ENCODE results near the gene ASH1L. TPM values are rescaled to one million over a fixed set of nuclear protein-coding genes. Genes with fewer than 3 reads are reported as not detected.
"Not testable (repeated sequence)": the region's sequence is repeated elsewhere in the genome, so short reads cannot be mapped to it uniquely, and the experiment has no call there.

ASH1L gene
- total RNA-seq, 1 donor from 2014 or later, result 59.7 TPM

GRCh38 chr1:155561779-155562580, 623 bp downstream of the ASH1L start:
- peak; percentile 42 for DNase-seq

- DNase-seq, result no peak
Measured at GRCh38 chr1:155555915-155556314, 6.7 kb downstream of the ASH1L start.

- DNase-seq, result no peak
Measured at GRCh38 chr1:155553349-155553748, 9.3 kb downstream of the ASH1L start.

- DNase-seq, result no peak
Measured at GRCh38 chr1:155548706-155549105, 13.9 kb downstream of the ASH1L start.

GRCh38 chr1:155540000-155540874, 22.4 kb downstream of the ASH1L start:
- DNase-seq, result no peak

DNA sequence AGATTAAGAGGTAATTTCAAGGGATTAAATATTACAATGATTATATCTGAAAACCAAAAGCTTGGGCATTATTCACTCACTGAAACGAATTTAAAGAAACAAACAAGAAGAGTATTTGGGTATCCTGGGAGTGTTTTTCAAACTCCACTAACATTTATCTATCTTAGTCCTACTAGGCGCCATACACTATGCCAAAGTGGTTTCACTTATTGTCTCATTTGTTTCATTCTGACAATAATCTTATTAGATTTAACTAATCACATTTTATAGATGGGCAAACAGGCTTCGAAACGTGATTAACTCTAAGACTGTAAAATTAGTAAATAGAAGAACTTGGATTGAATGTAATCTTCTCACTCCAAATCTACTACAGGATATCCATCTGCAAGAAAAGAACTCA, 25.4 kb downstream of the ASH1L start:
- no peak for DNase-seq

DNA sequence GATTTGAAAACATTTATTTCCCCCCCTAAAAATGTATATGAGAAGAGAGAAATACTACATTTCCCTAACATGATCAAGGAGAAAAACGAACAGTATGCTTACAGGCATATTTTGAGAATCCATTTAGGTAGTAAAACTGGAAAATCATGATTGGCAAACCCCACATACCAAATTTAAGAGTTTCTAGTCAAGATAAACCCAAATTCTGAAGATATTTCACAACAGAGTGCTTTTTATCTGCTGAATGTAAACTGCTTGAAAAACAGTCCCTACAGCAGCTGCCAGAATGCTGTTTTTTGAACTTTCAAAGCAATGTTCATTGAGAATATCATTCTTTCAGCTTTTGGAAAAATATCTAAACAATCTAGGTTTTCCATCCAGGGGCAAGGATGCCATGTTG, 31.0 kb downstream of the ASH1L start:
- DNase-seq, result no peak

DNA sequence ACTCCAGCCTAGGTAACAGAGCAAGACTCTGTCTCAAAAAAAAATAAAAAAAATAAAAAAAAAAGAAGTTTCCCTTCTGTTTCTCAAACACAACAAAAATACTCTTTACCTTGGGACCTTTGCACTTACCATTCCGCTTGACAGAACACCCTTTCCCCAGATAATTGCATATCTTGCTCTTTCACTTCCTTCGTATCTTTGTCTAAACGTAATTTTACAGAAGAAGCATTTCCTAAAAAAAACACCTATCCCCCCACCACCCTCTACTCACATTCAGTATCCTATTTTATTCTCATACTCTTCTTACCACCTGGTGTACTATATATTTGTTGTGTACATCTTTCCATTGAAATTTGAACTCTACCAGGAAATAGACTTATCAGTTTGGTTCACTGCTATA, 32.7 kb downstream of the ASH1L start:
- DNase-seq, result no peak

DNA sequence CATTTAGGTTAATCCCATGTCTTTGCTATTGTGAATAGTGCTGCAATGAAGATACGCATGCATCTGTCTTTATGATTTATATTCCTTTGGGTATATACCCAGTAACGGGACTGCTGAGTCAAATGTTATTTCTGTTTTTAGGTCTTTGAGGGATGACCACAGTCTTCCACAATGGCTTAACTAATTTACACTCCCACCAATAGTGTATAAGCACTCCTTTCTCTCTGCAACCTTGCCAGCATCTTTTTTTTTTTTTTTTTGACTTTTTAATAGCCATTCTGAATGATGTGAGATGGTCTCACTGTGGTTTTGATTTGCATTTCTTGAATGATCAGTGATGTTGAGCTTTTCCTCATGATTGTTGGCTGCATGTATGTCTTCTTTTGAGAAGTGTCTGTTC, 33.5 kb downstream of the ASH1L start:
- DNase-seq, result no peak

DNA sequence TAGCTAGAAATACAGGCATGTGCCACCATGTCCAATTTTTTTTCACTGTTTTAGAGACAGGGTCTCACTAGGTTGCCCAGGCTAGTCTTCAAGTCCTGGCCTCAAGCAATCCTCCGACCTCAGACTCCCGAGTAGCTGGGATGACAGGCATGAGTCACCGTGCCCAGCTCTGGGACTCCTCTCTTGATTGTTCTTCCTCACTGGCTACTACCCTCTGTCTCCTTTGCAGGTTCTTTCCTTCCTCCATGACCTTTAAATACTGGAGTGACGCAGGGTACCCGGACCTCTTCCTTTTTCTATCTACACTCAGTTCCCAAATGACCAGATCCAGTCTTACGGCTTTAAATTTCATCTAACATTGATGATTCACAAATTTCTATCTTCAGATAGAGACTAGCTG, 34.9 kb downstream of the ASH1L start:
- DNase-seq, result no peak

- no peak for DNase-seq
Measured at GRCh38 chr1:155526356-155526755, 36.2 kb downstream of the ASH1L start.

GRCh38 chr1:155522069-155522468, 40.5 kb downstream of the ASH1L start:
- no peak for DNase-seq

GRCh38 chr1:155518484-155518883, 44.1 kb downstream of the ASH1L start:
- DNase-seq, result no peak

DNA sequence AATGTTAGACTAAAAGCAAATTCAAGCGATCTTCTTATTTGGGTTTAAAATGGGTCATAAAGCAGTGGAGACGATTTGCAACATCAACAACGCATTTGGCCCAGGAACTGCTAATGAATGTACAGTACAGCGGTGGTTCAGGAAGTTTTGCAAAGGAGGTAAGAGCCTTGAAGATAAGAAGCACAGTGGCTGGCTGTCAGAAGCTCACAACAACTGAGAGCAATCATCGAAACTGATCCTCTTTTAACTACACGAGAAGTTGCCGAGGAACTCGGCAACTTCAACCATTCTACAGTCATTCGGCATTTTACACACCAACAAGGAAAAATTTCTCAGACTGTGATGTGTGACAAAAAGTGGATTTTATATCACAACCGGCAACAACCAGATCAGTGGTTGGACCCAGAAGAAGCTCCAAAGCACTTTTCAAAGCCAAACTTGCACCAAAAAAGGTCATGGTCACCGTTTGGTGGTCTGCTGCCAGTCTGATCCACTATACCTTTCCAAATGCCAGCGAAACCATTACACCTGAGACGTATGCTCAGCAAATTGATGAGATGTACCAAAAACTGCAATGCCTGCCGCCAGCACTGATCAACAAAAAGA, 47.9 kb downstream of the ASH1L start:
- DNase-seq, result no peak

DNA sequence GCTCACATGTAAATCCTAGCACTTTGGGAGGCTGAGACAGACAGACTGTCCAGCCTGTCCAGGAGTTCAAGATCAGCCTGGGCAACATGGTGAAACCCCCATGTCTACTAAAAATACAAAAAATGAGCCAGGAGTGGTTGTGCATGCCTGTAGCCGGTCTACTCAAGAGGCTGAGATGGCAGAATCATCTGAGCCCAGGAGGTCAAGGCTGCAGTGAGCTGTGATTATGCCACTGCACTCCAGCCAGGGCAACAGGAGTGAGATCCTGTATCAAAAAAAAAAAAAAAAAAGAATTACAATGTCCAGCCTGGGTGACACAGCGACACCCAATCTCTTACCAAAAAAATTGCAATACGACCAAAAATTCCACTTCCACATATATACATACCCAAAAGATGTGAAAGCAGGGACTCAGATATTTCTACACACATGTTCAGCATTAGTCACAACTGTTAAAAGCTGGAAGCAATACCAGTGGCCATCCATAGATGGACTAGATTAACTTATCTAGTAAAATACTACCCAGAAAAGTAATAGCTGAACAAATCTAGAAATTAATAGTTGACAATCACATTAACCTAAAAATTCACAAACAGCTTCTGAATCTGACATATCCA, 49.2 kb downstream of the ASH1L start:
- DNase-seq, result no peak

DNA sequence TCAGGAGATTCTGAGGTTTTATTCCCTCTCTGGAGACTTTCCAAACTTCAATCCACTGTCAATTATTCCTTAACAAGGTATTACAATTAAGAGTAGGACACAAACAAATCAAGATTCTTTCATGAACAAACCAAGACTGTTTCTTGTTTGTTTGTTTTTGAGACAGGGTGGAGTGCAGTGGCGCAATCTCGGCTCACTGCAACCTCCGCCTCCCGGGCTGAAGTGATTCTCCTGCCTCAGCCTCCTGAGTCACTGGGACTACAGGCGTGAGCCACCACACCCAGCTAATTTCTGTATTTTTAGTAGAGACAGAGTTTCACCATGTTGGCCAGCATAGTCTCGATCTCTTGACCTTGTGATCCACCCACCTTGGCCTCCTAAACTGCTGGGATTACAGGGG, 51.2 kb downstream of the ASH1L start:
- DNase-seq, result not testable (repeated sequence)

DNA sequence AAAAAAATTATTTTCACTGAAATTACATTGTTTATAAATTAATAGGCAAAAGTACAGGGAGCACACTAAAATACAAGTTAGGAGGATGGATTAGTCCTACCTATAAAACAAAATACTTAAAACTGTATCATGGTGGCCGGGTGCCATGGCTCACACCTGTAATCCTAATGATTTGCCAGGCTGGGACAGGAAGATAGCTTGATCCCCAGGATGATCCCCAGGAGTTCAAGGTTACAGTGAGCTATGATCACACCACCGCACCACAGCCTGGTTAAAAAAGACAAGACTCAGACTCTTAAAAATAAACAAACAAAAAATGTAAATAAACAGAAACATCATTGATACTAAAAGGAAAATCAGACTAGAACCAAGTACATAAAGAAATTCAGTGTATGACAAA, 53.5 kb downstream of the ASH1L start:
- DNase-seq, result no peak

DNA sequence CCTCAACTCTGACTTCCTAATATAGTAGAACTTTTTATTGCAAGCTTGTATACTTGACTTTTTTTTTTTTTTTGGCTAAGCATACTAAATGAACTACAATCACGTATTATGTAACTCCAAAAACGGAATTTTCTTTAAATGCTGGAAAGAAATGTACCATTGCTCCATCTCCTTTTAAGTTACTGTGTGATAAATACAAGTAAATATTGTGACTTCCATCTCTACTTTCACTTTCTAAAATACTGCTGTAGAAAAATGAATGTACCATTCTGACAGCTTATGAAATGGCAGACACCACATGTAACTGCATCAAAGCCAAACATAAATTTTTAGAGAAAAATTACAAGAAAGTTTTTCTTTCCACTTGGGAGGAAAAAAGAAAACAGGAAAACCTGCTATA, 54.7 kb downstream of the ASH1L start:
- no peak for DNase-seq

DNA sequence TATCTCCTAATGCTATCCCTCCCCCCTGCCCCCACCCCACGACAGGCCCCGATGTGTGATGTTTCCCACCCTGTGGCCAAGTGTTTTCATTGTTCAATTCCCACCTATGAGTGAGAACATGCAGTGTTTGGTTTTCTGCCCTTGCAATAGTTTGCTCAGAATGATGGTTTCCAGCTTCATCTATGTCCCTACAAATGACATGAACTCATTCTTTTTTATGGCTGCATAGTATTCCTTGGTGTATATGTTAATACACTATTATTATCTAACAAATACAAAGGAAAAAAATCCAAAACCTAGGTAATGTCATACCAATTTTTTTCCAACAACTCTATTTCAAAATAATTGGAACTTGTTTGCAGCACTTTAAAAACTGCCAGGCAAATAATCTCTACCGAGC, 56.6 kb downstream of the ASH1L start:
- not testable (repeated sequence) for DNase-seq

DNA sequence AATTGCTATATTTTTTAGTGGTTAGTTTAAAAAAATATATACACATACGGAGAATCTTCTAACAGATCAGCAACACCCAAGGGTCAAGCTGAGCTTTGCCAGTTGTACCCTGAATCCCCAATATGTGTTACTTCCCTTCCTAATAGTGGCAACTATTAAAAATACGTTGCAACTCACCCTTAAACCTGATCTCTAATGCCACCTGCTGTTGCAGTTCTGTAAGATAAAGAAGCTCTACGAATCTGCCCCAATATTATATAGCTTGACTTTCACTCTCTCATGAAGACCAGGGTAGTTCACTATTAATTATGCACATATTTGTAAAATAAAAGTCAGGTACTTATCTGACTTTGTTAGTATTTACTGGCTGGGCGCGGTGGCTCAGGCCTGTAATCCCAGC, 58.4 kb downstream of the ASH1L start:
- no peak for DNase-seq

- DNase-seq, result no peak
Measured at GRCh38 chr1:155499953-155500639, 62.5 kb downstream of the ASH1L start.

GRCh38 chr1:155499263-155499662, 63.3 kb downstream of the ASH1L start:
- DNase-seq, result no peak

Data from occipital lobe (tissue), 2 donors.